DOHH2 (cell line): ENCODE measurements around the gene ENOX1.

Experiments
- EZH2phosphoT487 ChIP-seq: fragments of 200-600 bp; sonication (generic); IDR thresholded peaks from 2 replicates; pipeline ENCODE4 v1.6.1; 2017; ENCODE audit warnings: borderline replicate concordance, mild to moderate bottlenecking, antibody characterized with exemption, low read length, moderate library complexity, mixed read lengths
- TF ChIP-seq, protein P1 (sequence below): fragments of 200-600 bp; sonication (generic); IDR thresholded peaks from one replicate; pipeline ENCODE4 v1.5.1; 2014; ENCODE audit warnings: antibody characterized with exemption, mild to moderate bottlenecking, low read depth, low read length; ENCODE audit not compliant: poor library complexity, severe bottlenecking

DNA sequence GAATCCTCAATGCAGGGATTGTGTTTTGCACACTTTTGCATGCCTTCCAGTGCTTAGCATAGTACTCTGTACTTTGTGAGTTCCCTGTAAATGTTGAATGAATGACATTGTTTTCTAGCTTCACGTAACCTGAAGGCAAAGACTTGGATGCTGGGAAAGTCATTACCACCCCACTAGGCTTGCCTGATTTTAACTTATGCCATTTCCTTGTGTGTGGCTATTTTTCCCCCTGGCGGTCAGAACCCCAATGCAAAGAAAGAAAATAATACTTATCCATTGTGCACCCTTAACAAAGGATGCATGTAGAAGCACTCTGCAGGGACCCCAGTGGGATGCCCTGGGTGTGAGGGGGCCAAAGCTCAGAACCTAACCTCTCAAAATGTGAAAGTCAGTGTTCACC is 1.2 kb upstream of the ENOX1 start:
- TF ChIP-seq, protein P1, sequence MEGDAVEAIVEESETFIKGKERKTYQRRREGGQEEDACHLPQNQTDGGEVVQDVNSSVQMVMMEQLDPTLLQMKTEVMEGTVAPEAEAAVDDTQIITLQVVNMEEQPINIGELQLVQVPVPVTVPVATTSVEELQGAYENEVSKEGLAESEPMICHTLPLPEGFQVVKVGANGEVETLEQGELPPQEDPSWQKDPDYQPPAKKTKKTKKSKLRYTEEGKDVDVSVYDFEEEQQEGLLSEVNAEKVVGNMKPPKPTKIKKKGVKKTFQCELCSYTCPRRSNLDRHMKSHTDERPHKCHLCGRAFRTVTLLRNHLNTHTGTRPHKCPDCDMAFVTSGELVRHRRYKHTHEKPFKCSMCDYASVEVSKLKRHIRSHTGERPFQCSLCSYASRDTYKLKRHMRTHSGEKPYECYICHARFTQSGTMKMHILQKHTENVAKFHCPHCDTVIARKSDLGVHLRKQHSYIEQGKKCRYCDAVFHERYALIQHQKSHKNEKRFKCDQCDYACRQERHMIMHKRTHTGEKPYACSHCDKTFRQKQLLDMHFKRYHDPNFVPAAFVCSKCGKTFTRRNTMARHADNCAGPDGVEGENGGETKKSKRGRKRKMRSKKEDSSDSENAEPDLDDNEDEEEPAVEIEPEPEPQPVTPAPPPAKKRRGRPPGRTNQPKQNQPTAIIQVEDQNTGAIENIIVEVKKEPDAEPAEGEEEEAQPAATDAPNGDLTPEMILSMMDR = no peak
- TF ChIP-seq EZH2phosphoT487 = no peak
